Kidney epithelial cell (primary cell): ENCODE measurements around the gene YIPF2. TPM values are rescaled to one million over a fixed set of nuclear protein-coding genes. Genes with fewer than 3 reads are reported as not detected.

ENCODE experiments used
- DNase-seq: peaks from one replicate; pipeline ENCODE4 v3.0.0-alpha.2; 2010; ENCODE audit warnings: low read depth
- H3K27me3 ChIP-seq: 2 replicates; pipeline ENCODE4 v1.6.0; 2011; ENCODE audit warnings: low read length; ENCODE audit not compliant: control insufficient read depth, insufficient read depth
- H3K36me3 ChIP-seq: 2 replicates; pipeline ENCODE4 v1.5.1; 2011; ENCODE audit warnings: low read length; ENCODE audit not compliant: control insufficient read depth, insufficient read depth
- H3K4me3 ChIP-seq: 2 replicates; pipeline ENCODE4 v1.5.1; 2011; ENCODE audit warnings: low read depth, mild to moderate bottlenecking, control low read depth, low read length
- total RNA-seq: library from RNA; depleted of rRNA; stranded (reverse); fragments of >200 nt; gene quantifications from 2 replicates; pipeline ENCODE4 v1.2.3, GENCODE V29; 2015
- TF ChIP-seq, protein P1 (sequence below): IDR thresholded peaks from 2 replicates; pipeline ENCODE4 v1.5.1; 2011; ENCODE audit warnings: mild to moderate bottlenecking, moderate library complexity, low read length, control low read depth, inconsistent platforms; ENCODE audit not compliant: insufficient read depth, poor library complexity, severe bottlenecking

Gene YIPF2
- total RNA-seq, 1 donor from 2014 or later, result 61.1 TPM

DNA sequence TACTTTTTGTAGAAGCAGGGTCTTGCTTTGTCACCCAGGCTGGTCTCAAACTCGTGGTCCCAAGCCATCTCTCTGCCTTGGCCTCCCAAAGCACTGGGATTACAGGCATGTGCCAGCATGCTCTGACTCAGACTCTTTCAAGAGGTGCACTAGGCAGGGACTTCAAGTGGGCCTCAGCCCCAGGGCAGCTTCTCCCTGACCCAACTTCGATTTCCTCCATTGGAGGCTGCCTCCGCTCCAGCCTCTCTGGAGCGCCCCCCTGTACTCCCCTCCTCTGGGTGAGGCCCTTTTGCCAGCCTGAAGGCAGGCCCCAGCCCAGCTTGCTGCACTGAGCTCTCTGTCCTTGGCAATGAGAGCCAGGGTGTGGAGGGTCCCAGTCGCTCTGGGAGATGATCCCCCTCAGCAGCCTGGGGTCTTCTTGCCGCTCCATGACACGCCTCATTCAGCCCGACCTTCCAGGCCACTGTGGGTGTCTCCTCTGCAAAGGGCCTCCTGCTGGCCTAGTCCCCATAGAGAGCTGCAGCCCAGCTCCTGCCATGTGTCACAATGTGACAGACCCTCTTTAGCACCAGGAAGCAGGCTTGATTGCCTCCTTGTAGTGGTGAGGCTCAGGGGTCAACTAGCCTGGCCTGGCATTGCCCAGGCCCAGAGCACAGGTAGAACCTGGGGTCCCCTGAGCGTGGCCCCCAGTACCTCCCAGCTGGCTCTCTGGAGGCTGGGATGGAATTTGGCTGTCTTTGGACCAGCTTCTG, 40.6 kb downstream of the YIPF2 start:
- DNase-seq, result no peak
- TF ChIP-seq, protein P1, sequence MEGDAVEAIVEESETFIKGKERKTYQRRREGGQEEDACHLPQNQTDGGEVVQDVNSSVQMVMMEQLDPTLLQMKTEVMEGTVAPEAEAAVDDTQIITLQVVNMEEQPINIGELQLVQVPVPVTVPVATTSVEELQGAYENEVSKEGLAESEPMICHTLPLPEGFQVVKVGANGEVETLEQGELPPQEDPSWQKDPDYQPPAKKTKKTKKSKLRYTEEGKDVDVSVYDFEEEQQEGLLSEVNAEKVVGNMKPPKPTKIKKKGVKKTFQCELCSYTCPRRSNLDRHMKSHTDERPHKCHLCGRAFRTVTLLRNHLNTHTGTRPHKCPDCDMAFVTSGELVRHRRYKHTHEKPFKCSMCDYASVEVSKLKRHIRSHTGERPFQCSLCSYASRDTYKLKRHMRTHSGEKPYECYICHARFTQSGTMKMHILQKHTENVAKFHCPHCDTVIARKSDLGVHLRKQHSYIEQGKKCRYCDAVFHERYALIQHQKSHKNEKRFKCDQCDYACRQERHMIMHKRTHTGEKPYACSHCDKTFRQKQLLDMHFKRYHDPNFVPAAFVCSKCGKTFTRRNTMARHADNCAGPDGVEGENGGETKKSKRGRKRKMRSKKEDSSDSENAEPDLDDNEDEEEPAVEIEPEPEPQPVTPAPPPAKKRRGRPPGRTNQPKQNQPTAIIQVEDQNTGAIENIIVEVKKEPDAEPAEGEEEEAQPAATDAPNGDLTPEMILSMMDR, result no peak
- H3K36me3 ChIP-seq, result peaks cover under 1% of the 10 kb centered on the region
- H3K4me3 ChIP-seq, result no peak overlapping the region
- H3K27me3 ChIP-seq, result no peaks in the 10 kb centered on the region

GRCh38 chr19:10885201-10886169, 43.0 kb downstream of the YIPF2 start:
- Histone ChIP-seq H3K36me3 (peaks cover 1% of the 10 kb centered on the region), H3K4me3 (no peak overlapping the region), H3K27me3 (no peaks in the 10 kb centered on the region)
- DNase-seq, result no peak
- TF ChIP-seq, protein P1, result no peak

GRCh38 chr19:10884274-10884673, 44.2 kb downstream of the YIPF2 start:
- Histone ChIP-seq H3K4me3 (no peak overlapping the region), H3K27me3 (no peaks in the 10 kb centered on the region), H3K36me3 (peaks cover 1% of the 10 kb centered on the region)
- DNase-seq, result no peak
- TF ChIP-seq, protein P1, result no peak

GRCh38 chr19:10882108-10882457, 46.4 kb downstream of the YIPF2 start:
- no peak for DNase-seq
- peaks cover 1% of the 10 kb centered on the region for H3K36me3 ChIP-seq
- TF ChIP-seq, protein P1, result no peak
- no peaks in the 10 kb centered on the region for H3K27me3 ChIP-seq
- no peak overlapping the region for H3K4me3 ChIP-seq

DNA sequence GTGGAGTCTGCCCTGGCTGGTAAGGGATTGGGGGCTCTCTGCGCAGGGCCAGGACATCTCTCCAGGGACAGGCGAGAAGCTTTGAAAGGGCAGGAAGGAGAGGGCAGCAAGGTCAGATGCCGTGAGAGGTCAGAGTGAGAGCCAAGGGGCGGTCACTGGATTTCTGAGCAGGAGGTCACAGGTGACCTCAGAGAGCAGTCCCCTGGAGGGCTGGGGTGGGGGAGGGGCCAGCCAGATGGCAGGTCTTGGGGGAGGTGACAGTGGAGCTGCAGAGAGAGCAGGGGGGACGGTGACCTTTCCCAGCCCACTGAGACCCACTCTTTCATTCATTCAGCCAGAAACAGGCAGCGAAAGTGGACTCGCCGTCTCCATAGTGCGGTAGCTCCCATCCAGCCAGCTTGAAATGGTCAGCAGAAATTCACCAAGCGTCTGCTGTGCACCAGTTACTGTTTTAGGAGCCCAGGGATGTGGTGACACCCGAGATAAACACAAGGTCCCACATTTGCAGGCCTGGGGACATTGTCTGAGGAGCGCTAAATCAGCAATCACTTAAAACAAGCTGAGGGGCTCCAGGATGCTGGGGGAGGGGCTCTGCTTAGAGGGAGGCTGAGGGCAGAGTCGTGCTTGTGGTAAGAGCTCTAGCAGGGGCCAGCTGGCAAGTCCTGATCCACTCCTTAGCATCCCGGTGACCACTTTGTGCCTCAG, 46.9 kb downstream of the YIPF2 start:
- H3K4me3 ChIP-seq, result no peak overlapping the region
- H3K36me3 ChIP-seq, result peaks cover 1% of the 10 kb centered on the region
- TF ChIP-seq, protein P1, result no peak
- H3K27me3 ChIP-seq, result no peaks in the 10 kb centered on the region
- DNase-seq, result no peak
